Measurements from ENCODE around the gene GNL1. TPM values are rescaled to one million over a fixed set of nuclear protein-coding genes. Genes with fewer than 3 reads are reported as not detected.

GNL1 gene
- total RNA-seq, 6 experiments from 2014 or later: 5.1 to 25.6 (median 19.8) TPM

DNA sequence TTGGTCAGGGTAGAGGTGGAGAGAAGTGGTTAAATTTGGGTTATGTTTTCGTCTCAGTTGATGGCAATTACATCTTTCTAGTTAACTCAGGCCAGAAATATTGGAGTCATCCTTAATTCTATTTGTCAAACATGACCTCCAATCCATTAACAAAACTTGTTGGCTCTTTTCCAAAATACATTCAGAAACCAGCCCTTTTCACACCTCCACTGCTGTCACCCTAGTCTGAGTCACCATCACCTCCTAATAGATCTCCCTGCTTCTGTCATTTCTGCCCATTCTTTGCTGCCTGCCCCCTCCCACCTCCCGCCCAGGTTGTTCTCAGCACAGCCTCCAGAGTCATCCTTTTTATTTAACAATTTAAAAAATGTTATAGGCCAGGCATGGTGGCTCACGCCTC lies 12.0 kb upstream of the GNL1 start:
- no peak for ATAC-seq
- WGBS (ENCODE audit: insufficient coverage, low coverage, low lambda C conversion rate, missing lambda C conversion rate): 47% methylated on average over 3 of the region's 3 CpGs
- TF ChIP-seq POLR2A (IDR thresholded peaks at IDR 0.05): no peak
- TF ChIP-seq, protein P1, sequence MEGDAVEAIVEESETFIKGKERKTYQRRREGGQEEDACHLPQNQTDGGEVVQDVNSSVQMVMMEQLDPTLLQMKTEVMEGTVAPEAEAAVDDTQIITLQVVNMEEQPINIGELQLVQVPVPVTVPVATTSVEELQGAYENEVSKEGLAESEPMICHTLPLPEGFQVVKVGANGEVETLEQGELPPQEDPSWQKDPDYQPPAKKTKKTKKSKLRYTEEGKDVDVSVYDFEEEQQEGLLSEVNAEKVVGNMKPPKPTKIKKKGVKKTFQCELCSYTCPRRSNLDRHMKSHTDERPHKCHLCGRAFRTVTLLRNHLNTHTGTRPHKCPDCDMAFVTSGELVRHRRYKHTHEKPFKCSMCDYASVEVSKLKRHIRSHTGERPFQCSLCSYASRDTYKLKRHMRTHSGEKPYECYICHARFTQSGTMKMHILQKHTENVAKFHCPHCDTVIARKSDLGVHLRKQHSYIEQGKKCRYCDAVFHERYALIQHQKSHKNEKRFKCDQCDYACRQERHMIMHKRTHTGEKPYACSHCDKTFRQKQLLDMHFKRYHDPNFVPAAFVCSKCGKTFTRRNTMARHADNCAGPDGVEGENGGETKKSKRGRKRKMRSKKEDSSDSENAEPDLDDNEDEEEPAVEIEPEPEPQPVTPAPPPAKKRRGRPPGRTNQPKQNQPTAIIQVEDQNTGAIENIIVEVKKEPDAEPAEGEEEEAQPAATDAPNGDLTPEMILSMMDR (IDR thresholded peaks at IDR 0.05): no peak

DNA sequence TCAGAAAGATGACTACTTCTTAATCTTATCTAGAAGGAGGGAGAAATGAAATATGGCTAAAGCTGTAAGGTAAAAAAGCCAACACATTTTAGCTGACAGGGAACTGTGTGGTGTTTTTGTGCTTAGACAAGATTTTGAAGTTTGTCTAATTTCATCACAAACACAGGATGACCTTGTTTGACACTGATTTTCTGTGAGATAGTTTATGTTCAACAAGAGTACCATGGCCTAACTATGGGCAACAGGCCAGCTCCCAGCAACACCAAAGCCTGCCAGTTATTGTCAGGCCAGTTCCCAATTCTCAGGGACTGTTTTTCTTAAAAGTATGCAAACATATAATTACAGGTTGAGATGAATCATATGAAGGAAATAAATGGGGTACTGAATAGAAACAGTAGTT lies 9.5 kb upstream of the GNL1 start:
- peak overlapping the region in 2 of 3 donors; percentile 80 to 88 for H3K27ac ChIP-seq
- peak; percentile 69 to 77 (median 72) for ATAC-seq
- no peak overlapping the region for H3K4me3 ChIP-seq
- peaks cover 0 to 62% (median 27%) of the 10 kb centered on the region in 4 donors for H3K4me1 ChIP-seq
- intact Hi-C loops (cut with DNase I): no loop called here
- DNase-seq: peak; percentile 77 to 86 (median 82)
- TF ChIP-seq POLR2A (IDR thresholded peaks at IDR 0.05): no peak
- TF ChIP-seq, protein P1 (IDR thresholded peaks at IDR 0.05): no peak
- H3K27me3 ChIP-seq: no peaks in the 10 kb centered on the region
- no peaks in the 10 kb centered on the region for H3K36me3 ChIP-seq
- H3K9me3 ChIP-seq: no peaks in the 10 kb centered on the region

More for the DNA sequence above, 12.0 kb upstream of the GNL1 start:
- Histone ChIP-seq H3K27me3 (no peaks in the 10 kb centered on the region), H3K9me3 (no peaks in the 10 kb centered on the region), H3K27ac (no peak overlapping the region), H3K4me1 (peaks cover 0 to 58% (median 25%) of the 10 kb centered on the region in 4 donors), H3K36me3 (no peaks in the 10 kb centered on the region), H3K4me3 (no peak overlapping the region)
- intact Hi-C loops (cut with DNase I): no loop called here
- no peak for DNase-seq

DNA sequence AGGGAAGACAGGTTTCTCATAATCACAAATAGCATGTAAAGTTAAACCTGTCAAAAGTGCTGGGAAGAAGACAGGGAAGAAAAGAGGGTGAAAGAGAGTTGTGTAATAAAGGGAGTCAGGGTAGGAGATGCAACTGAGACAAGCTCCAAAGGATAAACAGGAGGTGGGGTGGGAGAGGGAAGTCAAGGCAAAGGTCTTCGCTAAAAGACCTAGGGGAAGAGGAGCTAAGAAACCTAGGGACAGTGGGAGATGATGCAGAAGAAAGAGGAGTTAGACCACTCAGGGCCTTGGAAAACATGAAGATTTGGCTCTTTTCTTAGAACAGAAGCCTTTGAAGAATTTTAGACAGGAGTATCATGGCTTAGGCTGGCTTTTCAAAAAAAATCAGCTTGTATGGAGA lies 7.8 kb upstream of the GNL1 start:
- ATAC-seq (no peak), DNase-seq (no peak)
- Histone ChIP-seq H3K27me3 (no peaks in the 10 kb centered on the region), H3K27ac (peak overlapping the region in 1 of 3 donors; percentile 67), H3K36me3 (no peaks in the 10 kb centered on the region), H3K4me1 (peaks cover 0 to 51% (median 23%) of the 10 kb centered on the region in 4 donors), H3K9me3 (no peaks in the 10 kb centered on the region), H3K4me3 (no peak overlapping the region)
- TF ChIP-seq, protein P1 (IDR thresholded peaks at IDR 0.05): no peak
- TF ChIP-seq POLR2A (IDR thresholded peaks at IDR 0.05): no peak
- intact Hi-C loops (cut with DNase I): no loop called here
- 92% methylated on average over 1 of the region's 1 CpG for WGBS (ENCODE audit: insufficient coverage, low coverage, low lambda C conversion rate, missing lambda C conversion rate)

DNA sequence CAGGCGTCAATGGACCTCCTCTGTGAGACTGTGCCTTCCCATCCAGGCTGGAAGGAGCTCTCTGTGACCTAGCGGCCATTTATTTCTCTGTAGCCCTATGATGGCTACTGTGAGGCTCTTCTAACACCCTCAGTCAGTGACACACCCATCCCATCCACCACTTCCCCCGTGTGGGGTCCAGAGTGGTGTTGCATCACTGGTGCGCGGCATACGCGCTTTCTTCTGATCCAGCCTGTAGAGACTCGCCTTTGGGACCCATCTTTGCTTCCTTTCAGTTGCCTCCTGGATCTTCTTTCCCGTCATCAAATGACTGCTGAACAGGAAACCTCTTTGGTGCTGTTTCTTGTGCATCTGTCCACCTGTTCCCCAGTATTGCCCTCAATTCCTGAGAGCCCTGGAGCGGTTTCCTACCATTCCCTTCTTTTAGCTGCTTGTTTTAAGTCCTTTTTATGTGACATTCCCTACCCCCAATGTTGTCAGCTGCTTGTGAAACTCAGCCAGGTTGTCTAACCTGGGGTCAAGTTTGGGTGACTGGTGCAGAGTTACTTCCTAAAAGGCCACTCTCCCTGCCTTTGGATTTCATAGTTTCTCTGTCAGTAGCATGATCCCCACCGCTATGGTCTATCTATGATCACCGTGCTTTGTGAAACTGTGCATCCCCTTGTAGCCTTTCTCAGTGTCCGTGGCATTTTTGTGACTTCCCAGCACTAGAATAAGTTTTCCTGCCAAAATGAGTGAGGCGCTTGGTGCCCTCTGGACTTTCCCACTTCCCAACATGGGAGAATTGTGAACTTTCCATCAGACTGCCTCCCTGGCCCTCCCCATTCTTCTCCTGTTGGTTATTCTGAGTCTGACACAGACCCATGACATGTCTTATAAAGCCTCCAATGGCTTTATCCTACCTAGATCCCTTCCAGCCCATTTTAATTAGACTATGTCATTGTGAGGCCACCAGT lies 6.5 kb upstream of the GNL1 start:
- Histone ChIP-seq H3K27ac (peak overlapping the region in 2 of 3 donors; percentile 5 to 67), H3K9me3 (no peaks in the 10 kb centered on the region), H3K27me3 (no peaks in the 10 kb centered on the region), H3K4me3 (no peak overlapping the region), H3K36me3 (no peaks in the 10 kb centered on the region), H3K4me1 (peaks cover 0 to 51% (median 25%) of the 10 kb centered on the region in 4 donors)
- intact Hi-C loops (cut with DNase I): no loop called here
- no peak for DNase-seq
- 63% methylated on average over 14 of the region's 14 CpGs for WGBS (ENCODE audit: insufficient coverage, low coverage, low lambda C conversion rate, missing lambda C conversion rate)
- peak; percentile 64 to 76 (median 68) for ATAC-seq
- TF ChIP-seq, protein P1 (IDR thresholded peaks at IDR 0.05): no peak
- TF ChIP-seq POLR2A (IDR thresholded peaks at IDR 0.05): no peak
